ENCODE measurements around the gene NPBWR2.

Gene NPBWR2

GRCh38 chr20:64105846-64106434 lies 1.4 kb downstream of the NPBWR2 start:
- H3K4me3 ChIP-seq (ENCODE audit: low read depth, low read length), result no peak overlapping the region

- no peak overlapping the region for H3K4me3 ChIP-seq (ENCODE audit: low read depth, low read length)
Observed at GRCh38 chr20:64104667-64105451, 2.5 kb downstream of the NPBWR2 start.

- no peak overlapping the region for H3K4me3 ChIP-seq (ENCODE audit: low read depth, low read length)
Observed at GRCh38 chr20:64103871-64104666, 3.3 kb downstream of the NPBWR2 start.

GRCh38 chr20:64102647-64103354 lies 4.6 kb downstream of the NPBWR2 start:
- H3K4me3 ChIP-seq (ENCODE audit: low read depth, low read length), result peak overlapping the region; percentile 27

- H3K4me3 ChIP-seq (ENCODE audit: low read depth, low read length), result peak overlapping the region; percentile 27
Observed at GRCh38 chr20:64101731-64102621, 5.4 kb downstream of the NPBWR2 start.

- H3K4me3 ChIP-seq (ENCODE audit: low read depth, low read length), result no peak overlapping the region
Observed at GRCh38 chr20:64100946-64101688, 6.2 kb downstream of the NPBWR2 start.

- no peak overlapping the region for H3K4me3 ChIP-seq (ENCODE audit: low read depth, low read length)
Observed at GRCh38 chr20:64100566-64100888, 6.8 kb downstream of the NPBWR2 start.

- no peak overlapping the region for H3K4me3 ChIP-seq (ENCODE audit: low read depth, low read length)
Observed at GRCh38 chr20:64099880-64100565, 7.3 kb downstream of the NPBWR2 start.

- H3K4me3 ChIP-seq (ENCODE audit: low read depth, low read length), result no peak overlapping the region
Observed at GRCh38 chr20:64099086-64099786, 8.1 kb downstream of the NPBWR2 start.

- no peak overlapping the region for H3K4me3 ChIP-seq (ENCODE audit: low read depth, low read length)
Observed at GRCh38 chr20:64098471-64099013, 8.8 kb downstream of the NPBWR2 start.

- H3K4me3 ChIP-seq (ENCODE audit: low read depth, low read length), result no peak overlapping the region
Observed at GRCh38 chr20:64096535-64096934, 10.8 kb downstream of the NPBWR2 start.

GRCh38 chr20:64095927-64096326 lies 11.4 kb downstream of the NPBWR2 start:
- no peak overlapping the region for H3K4me3 ChIP-seq (ENCODE audit: low read depth, low read length)

- no peak overlapping the region for H3K4me3 ChIP-seq (ENCODE audit: low read depth, low read length)
Observed at GRCh38 chr20:64095455-64095854, 11.9 kb downstream of the NPBWR2 start.

GRCh38 chr20:64093013-64093503 lies 14.3 kb downstream of the NPBWR2 start:
- H3K4me3 ChIP-seq (ENCODE audit: low read depth, low read length), result no peak overlapping the region

GRCh38 chr20:64092258-64093012 lies 14.9 kb downstream of the NPBWR2 start:
- H3K4me3 ChIP-seq (ENCODE audit: low read depth, low read length), result no peak overlapping the region

- H3K4me3 ChIP-seq (ENCODE audit: low read depth, low read length), result no peak overlapping the region
Observed at GRCh38 chr20:64091770-64092169, 15.6 kb downstream of the NPBWR2 start.

- H3K4me3 ChIP-seq (ENCODE audit: low read depth, low read length), result no peak overlapping the region
Observed at GRCh38 chr20:64091340-64091739, 16.0 kb downstream of the NPBWR2 start.
